AG09309 (cell line): ENCODE measurements around the gene ADRM1.

Experiments used
- DNase-seq: peaks from one replicate; pipeline ENCODE4 v3.0.0-alpha.2; 2010; ENCODE audit warnings: low read depth
- H3K4me3 ChIP-seq: 2 replicates; pipeline ENCODE4 v1.5.1; 2011; ENCODE audit warnings: mild to moderate bottlenecking, low read depth, low read length, moderate library complexity; ENCODE audit not compliant: control insufficient read depth
- CTCF ChIP-seq: IDR thresholded peaks from 2 replicates; pipeline ENCODE4 v1.5.1; 2011; ENCODE audit warnings: mild to moderate bottlenecking, low read depth, low read length, inconsistent platforms; ENCODE audit not compliant: insufficient read depth, control insufficient read depth; ENCODE audit errors: missing control alignments

Gene ADRM1

GRCh38 chr20:62282877-62283503 lies 19.8 kb upstream of the ADRM1 start:
- no peak for DNase-seq
- no peak overlapping the region for H3K4me3 ChIP-seq
- no peak for TF ChIP-seq CTCF

GRCh38 chr20:62284448-62284847 lies 18.3 kb upstream of the ADRM1 start:
- no peak for DNase-seq
- no peak overlapping the region for H3K4me3 ChIP-seq
- no peak for TF ChIP-seq CTCF

GRCh38 chr20:62285151-62285550 lies 17.6 kb upstream of the ADRM1 start:
- no peak for DNase-seq
- no peak for TF ChIP-seq CTCF
- no peak overlapping the region for H3K4me3 ChIP-seq

- H3K4me3 ChIP-seq: no peak overlapping the region
- DNase-seq: no peak
- no peak for TF ChIP-seq CTCF
Measured at GRCh38 chr20:62285722-62286121, 17.1 kb upstream of the ADRM1 start.

- TF ChIP-seq CTCF: no peak
- no peak for DNase-seq
- H3K4me3 ChIP-seq: no peak overlapping the region
Measured at GRCh38 chr20:62286493-62287064, 16.2 kb upstream of the ADRM1 start.

GRCh38 chr20:62287129-62287528 lies 15.7 kb upstream of the ADRM1 start:
- no peak for DNase-seq
- no peak overlapping the region for H3K4me3 ChIP-seq
- no peak for TF ChIP-seq CTCF
